Coronary artery (tissue), 2 donors: ENCODE measurements around the gene KIFC3.
A peak's percentile ranks its signal among the peaks of the same experiment; 100 is the strongest.

Experiments
- DNase-seq: peaks from one replicate; pipeline ENCODE4 v3.0.0-alpha.2; 2017; ENCODE audit warnings: low spot score
- H3K27ac ChIP-seq, 2 donors: fragments of 200-600 bp; sonication (generic); one replicate each; pipeline ENCODE4 v1.5.1; 2016 to 2019
- H3K4me3 ChIP-seq: fragments of 200-600 bp; sonication (generic); 2 replicates; pipeline ENCODE4 v1.5.1; 2016; ENCODE audit warnings: mild to moderate bottlenecking, moderate library complexity
- TF ChIP-seq, protein P1 (sequence below): fragments of 200-600 bp; sonication (generic); IDR thresholded peaks from one replicate; pipeline ENCODE4 v1.5.1; 2019; ENCODE audit warnings: antibody characterized with exemption

Gene KIFC3

GRCh38 chr16:57709663-57710062, 92.6 kb downstream of the KIFC3 start:
- Histone ChIP-seq H3K27ac (no peak overlapping the region), H3K4me3 (no peak overlapping the region)
- TF ChIP-seq, protein P1, sequence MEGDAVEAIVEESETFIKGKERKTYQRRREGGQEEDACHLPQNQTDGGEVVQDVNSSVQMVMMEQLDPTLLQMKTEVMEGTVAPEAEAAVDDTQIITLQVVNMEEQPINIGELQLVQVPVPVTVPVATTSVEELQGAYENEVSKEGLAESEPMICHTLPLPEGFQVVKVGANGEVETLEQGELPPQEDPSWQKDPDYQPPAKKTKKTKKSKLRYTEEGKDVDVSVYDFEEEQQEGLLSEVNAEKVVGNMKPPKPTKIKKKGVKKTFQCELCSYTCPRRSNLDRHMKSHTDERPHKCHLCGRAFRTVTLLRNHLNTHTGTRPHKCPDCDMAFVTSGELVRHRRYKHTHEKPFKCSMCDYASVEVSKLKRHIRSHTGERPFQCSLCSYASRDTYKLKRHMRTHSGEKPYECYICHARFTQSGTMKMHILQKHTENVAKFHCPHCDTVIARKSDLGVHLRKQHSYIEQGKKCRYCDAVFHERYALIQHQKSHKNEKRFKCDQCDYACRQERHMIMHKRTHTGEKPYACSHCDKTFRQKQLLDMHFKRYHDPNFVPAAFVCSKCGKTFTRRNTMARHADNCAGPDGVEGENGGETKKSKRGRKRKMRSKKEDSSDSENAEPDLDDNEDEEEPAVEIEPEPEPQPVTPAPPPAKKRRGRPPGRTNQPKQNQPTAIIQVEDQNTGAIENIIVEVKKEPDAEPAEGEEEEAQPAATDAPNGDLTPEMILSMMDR = no peak
- DNase-seq = peak; percentile 11
